ENCODE data around the gene RARS2.
"Not testable (repeated sequence)": the region's sequence is repeated elsewhere in the genome, so short reads cannot be mapped to it uniquely, and the experiment has no call there.

RARS2 gene

GRCh38 chr6:87628424-87628823 lies 38.6 kb upstream of the RARS2 start:
- H3K27ac ChIP-seq: no peak overlapping the region
- no peak for TF ChIP-seq CTCF (conservative IDR thresholded peaks at IDR 0.05)
- TF ChIP-seq ZFX (IDR thresholded peaks at IDR 0.05): no peak

GRCh38 chr6:87623248-87623647 lies 33.5 kb upstream of the RARS2 start:
- no peak overlapping the region for H3K27ac ChIP-seq
- no peak for TF ChIP-seq ZFX (IDR thresholded peaks at IDR 0.05)
- TF ChIP-seq CTCF (conservative IDR thresholded peaks at IDR 0.05): no peak

GRCh38 chr6:87618531-87618930 lies 28.7 kb upstream of the RARS2 start:
- no peak for TF ChIP-seq ZFX (IDR thresholded peaks at IDR 0.05)
- TF ChIP-seq CTCF (conservative IDR thresholded peaks at IDR 0.05): no peak
- H3K27ac ChIP-seq: no peak overlapping the region

- H3K27ac ChIP-seq: no peak overlapping the region
- no peak for TF ChIP-seq ZFX (IDR thresholded peaks at IDR 0.05)
- no peak for TF ChIP-seq CTCF (conservative IDR thresholded peaks at IDR 0.05)
Measured at GRCh38 chr6:87617405-87617804, 27.6 kb upstream of the RARS2 start.

- not testable (repeated sequence) for H3K27ac ChIP-seq
Measured at GRCh38 chr6:87613018-87613417, 23.2 kb upstream of the RARS2 start.

GRCh38 chr6:87608802-87609201 lies 19.0 kb upstream of the RARS2 start:
- no peak overlapping the region for H3K27ac ChIP-seq
- TF ChIP-seq CTCF (conservative IDR thresholded peaks at IDR 0.05): no peak
- TF ChIP-seq ZFX (IDR thresholded peaks at IDR 0.05): no peak

- no peak for TF ChIP-seq ZFX (IDR thresholded peaks at IDR 0.05)
- no peak for TF ChIP-seq CTCF (conservative IDR thresholded peaks at IDR 0.05)
- no peak overlapping the region for H3K27ac ChIP-seq
Measured at GRCh38 chr6:87606199-87606598, 16.4 kb upstream of the RARS2 start.

- TF ChIP-seq CTCF (conservative IDR thresholded peaks at IDR 0.05) (no peak), ZFX (IDR thresholded peaks at IDR 0.05) (no peak)
- no peak overlapping the region for H3K27ac ChIP-seq
Measured at GRCh38 chr6:87600576-87600975, 10.8 kb upstream of the RARS2 start.

Data from C4-2B (cell line).